Natural killer cell treated with Interleukin-12 subunit alpha and Interleukin-12 subunit beta and Interleukin-15 and Interleukin-18, amount 100 ng/mL, for 72 hours (primary cell): ENCODE data around the gene ATG4A. TPM values are rescaled to one million over a fixed set of nuclear protein-coding genes. Genes with fewer than 3 reads are reported as not detected.

ENCODE experiments used
- total RNA-seq, 2 donors: library from RNA; stranded (reverse); gene quantifications; one replicate each; pipeline ENCODE4 v1.2.3, GENCODE V29; 2022

ATG4A gene
- total RNA-seq, 2 donors from 2014 or later: 12.0 to 17.8 TPM

Other genes with a start within 250 kb of the ATG4A start
- gene TEX13B, start 109.4 kb upstream of the ATG4A start, total RNA-seq: not detected
- not detected for gene VSIG1, start 46.7 kb upstream of the ATG4A start, total RNA-seq
- 10 to 100 TPM; 27.7 to 35.3 TPM for gene PSMD10, start 236 bp upstream of the ATG4A start, total RNA-seq